Measurements from ENCODE around the gene CSRP3.

CSRP3 gene

DNA sequence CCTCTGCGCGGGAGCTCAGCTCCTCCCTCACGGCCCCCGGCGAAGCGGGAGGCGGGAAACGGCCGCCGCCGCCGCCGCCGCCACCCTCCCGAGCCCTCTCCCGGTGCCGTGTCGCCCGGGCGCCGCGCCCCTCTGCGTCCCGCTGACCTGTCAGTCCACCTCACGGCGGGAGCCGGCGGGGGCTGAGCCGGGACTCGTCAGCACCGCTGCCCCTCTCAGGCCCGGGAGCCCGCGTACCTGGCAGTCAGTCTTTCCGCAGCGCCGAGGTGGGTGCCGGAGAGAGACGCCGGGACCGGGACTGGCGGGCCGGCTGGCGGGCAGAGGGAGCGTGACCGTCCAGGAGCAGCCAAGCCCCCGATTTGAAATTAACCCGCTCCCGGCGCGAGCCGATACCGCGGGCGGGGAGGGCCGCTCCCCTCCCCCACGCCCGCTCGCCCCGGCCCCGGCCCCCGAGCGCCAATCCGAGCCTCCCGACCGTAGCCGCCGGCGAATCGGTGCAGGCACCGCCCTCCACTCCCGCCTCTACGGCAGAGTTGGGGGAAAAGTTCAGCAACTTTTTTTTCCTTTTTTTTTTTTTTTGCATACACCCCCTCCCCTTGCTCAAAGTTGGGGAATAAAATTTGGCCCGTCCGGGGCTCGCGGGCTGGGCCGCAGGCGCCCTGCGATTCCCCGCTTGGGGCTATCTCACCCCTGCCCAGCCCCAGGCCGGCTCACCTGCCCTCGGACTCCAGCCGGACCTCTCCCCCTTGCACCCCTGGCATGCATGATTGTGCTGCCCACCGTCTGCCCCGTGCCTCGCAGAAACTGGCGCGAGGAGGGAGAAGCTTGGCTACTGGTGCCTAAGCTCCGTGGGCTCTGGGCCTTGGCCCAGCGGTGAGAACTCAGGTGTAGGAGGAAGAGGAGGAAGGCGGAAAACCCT is 39.7 kb upstream of the CSRP3 start:
- CTCF ChIA-PET, result no interaction called here
- POLR2A ChIA-PET, result interaction anchor here (0.7 to 1.4 kb wide), 4 partner anchors 11 to 311 kb away, joined by 3 to 4 read pairs (median 4); no protein-coding TSS in a partner anchor

More for the DNA sequence above, 39.7 kb upstream of the CSRP3 start:
- TF ChIP-seq WT1 (tag by site-specific recombination; IDR thresholded peaks at IDR 0.05) (no peak), ZNF121 (tag by site-specific recombination; IDR thresholded peaks at IDR 0.05) (0 out of 2 replicates have a peak, but pooled peaks have one; percentile 19), TCF7L2 (IDR thresholded peaks at IDR 0.05; ENCODE audit: borderline replicate concordance, low read depth, low read length) (no peak), ZBTB26 (tag by site-specific recombination; optimal IDR thresholded peaks at IDR 0.05) (peak; percentile 59), ZBTB48 (tag by site-specific recombination; IDR thresholded peaks at IDR 0.05) (no peak), ZFHX2 (tag by site-specific recombination; conservative IDR thresholded peaks at IDR 0.05) (0 out of 2 replicates have a peak, but pooled peaks have one; percentile 29), KLF9 (tag by site-specific recombination; IDR thresholded peaks at IDR 0.05; ENCODE audit: low read depth) (no peak; the same call in 1 of the 2 replicates), AEBP2 (tag by site-specific recombination; IDR thresholded peaks at IDR 0.05; ENCODE audit: borderline replicate concordance) (no peak), ZNF561 (tag by site-specific recombination; IDR thresholded peaks at IDR 0.05; ENCODE audit: borderline replicate concordance) (peak; percentile 18; the same call in 1 of the 2 replicates), SP2 (tag by site-specific recombination; IDR thresholded peaks at IDR 0.05) (peak; percentile 52), ZNF660 (tag by site-specific recombination; IDR thresholded peaks at IDR 0.05) (peak; percentile 46; the same call in 1 of the 2 replicates), ZNF404 (tag by site-specific recombination; IDR thresholded peaks at IDR 0.05) (no peak), RBAK (tag by site-specific recombination; IDR thresholded peaks at IDR 0.05) (no peak), ZNF2 (tag by site-specific recombination; IDR thresholded peaks at IDR 0.05) (no peak), ZSCAN30 (tag by site-specific recombination; IDR thresholded peaks at IDR 0.05) (peak; percentile 66; the same call in 1 of the 2 replicates), ZBTB20 (tag by site-specific recombination; IDR thresholded peaks at IDR 0.05) (peak; percentile 23; the same call in 1 of the 2 replicates), ZNF335 (tag by site-specific recombination; conservative IDR thresholded peaks at IDR 0.05) (peak; percentile 60)
- TF ChIP-seq, protein P1, sequence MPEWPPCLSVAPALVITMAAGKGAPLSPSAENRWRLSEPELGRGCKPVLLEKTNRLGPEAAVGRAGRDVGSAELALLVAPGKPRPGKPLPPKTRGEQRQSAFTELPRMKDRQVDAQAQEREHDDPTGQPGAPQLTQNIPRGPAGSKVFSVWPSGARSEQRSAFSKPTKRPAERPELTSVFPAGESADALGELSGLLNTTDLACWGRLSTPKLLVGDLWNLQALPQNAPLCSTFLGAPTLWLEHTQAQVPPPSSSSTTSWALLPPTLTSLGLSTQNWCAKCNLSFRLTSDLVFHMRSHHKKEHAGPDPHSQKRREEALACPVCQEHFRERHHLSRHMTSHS (tag by site-specific recombination; IDR thresholded peaks at IDR 0.05), result no peak
- TF ChIP-seq, protein P2, sequence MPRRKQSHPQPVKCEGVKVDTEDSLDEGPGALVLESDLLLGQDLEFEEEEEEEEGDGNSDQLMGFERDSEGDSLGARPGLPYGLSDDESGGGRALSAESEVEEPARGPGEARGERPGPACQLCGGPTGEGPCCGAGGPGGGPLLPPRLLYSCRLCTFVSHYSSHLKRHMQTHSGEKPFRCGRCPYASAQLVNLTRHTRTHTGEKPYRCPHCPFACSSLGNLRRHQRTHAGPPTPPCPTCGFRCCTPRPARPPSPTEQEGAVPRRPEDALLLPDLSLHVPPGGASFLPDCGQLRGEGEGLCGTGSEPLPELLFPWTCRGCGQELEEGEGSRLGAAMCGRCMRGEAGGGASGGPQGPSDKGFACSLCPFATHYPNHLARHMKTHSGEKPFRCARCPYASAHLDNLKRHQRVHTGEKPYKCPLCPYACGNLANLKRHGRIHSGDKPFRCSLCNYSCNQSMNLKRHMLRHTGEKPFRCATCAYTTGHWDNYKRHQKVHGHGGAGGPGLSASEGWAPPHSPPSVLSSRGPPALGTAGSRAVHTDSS (tag by site-specific recombination; IDR thresholded peaks at IDR 0.05), result 0 out of 2 replicates have a peak, but pooled peaks have one; percentile 13
- TF ChIP-seq, protein P3, sequence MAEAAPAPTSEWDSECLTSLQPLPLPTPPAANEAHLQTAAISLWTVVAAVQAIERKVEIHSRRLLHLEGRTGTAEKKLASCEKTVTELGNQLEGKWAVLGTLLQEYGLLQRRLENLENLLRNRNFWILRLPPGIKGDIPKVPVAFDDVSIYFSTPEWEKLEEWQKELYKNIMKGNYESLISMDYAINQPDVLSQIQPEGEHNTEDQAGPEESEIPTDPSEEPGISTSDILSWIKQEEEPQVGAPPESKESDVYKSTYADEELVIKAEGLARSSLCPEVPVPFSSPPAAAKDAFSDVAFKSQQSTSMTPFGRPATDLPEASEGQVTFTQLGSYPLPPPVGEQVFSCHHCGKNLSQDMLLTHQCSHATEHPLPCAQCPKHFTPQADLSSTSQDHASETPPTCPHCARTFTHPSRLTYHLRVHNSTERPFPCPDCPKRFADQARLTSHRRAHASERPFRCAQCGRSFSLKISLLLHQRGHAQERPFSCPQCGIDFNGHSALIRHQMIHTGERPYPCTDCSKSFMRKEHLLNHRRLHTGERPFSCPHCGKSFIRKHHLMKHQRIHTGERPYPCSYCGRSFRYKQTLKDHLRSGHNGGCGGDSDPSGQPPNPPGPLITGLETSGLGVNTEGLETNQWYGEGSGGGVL (tag by site-specific recombination; IDR thresholded peaks at IDR 0.05), result peak; percentile 32; the same call in 1 of the 2 replicates
- H3K4me1 ChIP-seq (ENCODE audit: control insufficient read depth, insufficient read depth, low read length), result no peaks in the 10 kb centered on the region; the same call in 1 of the 2 replicates
- peak overlapping the region; percentile 97 for H3K4me3 ChIP-seq (ENCODE audit: low read depth, low read length)
- H3K36me3 ChIP-seq (ENCODE audit: control insufficient read depth in 2 of 2, insufficient read depth in 1 of 2, low read length in 2 of 2), result peaks cover 0 to 15% of the 10 kb centered on the region in 2 experiments; a peak in 1 of 3 replicates
- H3K9me3 ChIP-seq (ENCODE audit: control insufficient read depth, insufficient read depth, low read depth, low read length), result no peaks in the 10 kb centered on the region
- peak overlapping the region; percentile 83 for H3K27ac ChIP-seq (ENCODE audit: extremely low read depth, low read depth, low read length)

Measured in HEK293 (cell line).